K562 (cell line): Measurements from ENCODE around the gene VAC14. TPM values are rescaled to one million over a fixed set of nuclear protein-coding genes. Genes with fewer than 3 reads are reported as not detected.

Experiments
- CHD4 ChIP-seq: fragments of 200-600 bp; sonication (generic); IDR thresholded peaks from 3 replicates; pipeline ENCODE4 v1.6.1; 2012; ENCODE audit warnings: low read depth, mild to moderate bottlenecking, mixed read lengths, low read length, inconsistent platforms; ENCODE audit not compliant: insufficient read depth, insufficient replicate concordance, poor library complexity, severe bottlenecking
- CUX1 ChIP-seq: fragments of 200-800 bp; sonication (Bioruptor generic); IDR thresholded peaks from 2 replicates; pipeline ENCODE4 v1.6.1; 2016; ENCODE audit warnings: missing genetic modification characterization, missing compliant biosample characterization
- DMBX1 ChIP-seq: fragments of 250-450 bp; sonication (Bioruptor Pico); IDR thresholded peaks from 2 replicates; pipeline ENCODE4 v1.8.0; 2022; ENCODE audit warnings: inconsistent platforms, mild to moderate bottlenecking, moderate library complexity, borderline replicate concordance
- FOS ChIP-seq: IDR thresholded peaks from 3 replicates; pipeline ENCODE4 v1.6.1; 2011; ENCODE audit not compliant: insufficient read length; ENCODE audit errors: extremely low read depth
- FOXA1 ChIP-seq: fragments of 450-650 bp; IDR thresholded peaks from 2 replicates; pipeline ENCODE4 v1.6.1; 2016; ENCODE audit warnings: mild to moderate bottlenecking, borderline replicate concordance
- KLF6 ChIP-seq: fragments of 250-450 bp; sonication (Bioruptor Pico); IDR thresholded peaks from 2 replicates; pipeline ENCODE4 v1.4.0; 2020; ENCODE audit warnings: mild to moderate bottlenecking, moderate library complexity, borderline replicate concordance
- POLR2G ChIP-seq: fragments of 200-400 bp; formaldehyde crosslinking; IDR thresholded peaks from 2 replicates; pipeline ENCODE4 v1.6.1; 2017; ENCODE audit warnings: low read depth, mild to moderate bottlenecking, antibody characterized with exemption, low read length, moderate library complexity
- THAP7 ChIP-seq: fragments of 250-450 bp; sonication (Bioruptor Pico); IDR thresholded peaks from 2 replicates; pipeline ENCODE4 v1.5.0; 2021
- ZBTB11 ChIP-seq, 3 experiments: fragments of 200-800 bp in 1 of 3; fragments of 250-450 bp in 1 of 3; fragments of 450-650 bp in 1 of 3; sonication (Bioruptor Pico) in 1 of 3; sonication (Bioruptor generic) in 1 of 3; formaldehyde crosslinking in 1 of 3; IDR thresholded peaks; 2 replicates each; pipeline versions ENCODE4 v1.6.1 to v1.8.0; 2016 to 2022; ENCODE audit warnings: mild to moderate bottlenecking in 2 of 3, missing genetic modification characterization in 2 of 3, missing compliant biosample characterization in 1 of 3, moderate library complexity in 1 of 3
- ZNF589 ChIP-seq: fragments of 200-800 bp; sonication (Bioruptor generic); IDR thresholded peaks from 2 replicates; pipeline ENCODE4 v1.6.1; 2016; ENCODE audit warnings: low read depth, missing genetic modification characterization, missing compliant biosample characterization
- polyA plus RNA-seq, 8 experiments: library from polyadenylated mRNA; depleted of rRNA in 4 of 8; stranded (reverse) in 5 of 8; unstranded in 3 of 8; fragments of >200 nt; fragmentation: Nextera tagmentation in 2 of 8; fragmentation: Illumina TruSeq in 1 of 8; extraction: Ambion mirVana in 2 of 8; extraction: Trizol in 1 of 8; gene quantifications; 2 replicates each; pipeline versions ENCODE4 v1.2.1 to v1.2.3, GENCODE V29; 2011 to 2014; ENCODE audit warnings: inconsistent platforms in 1 of 8, missing spikeins in 1 of 8
- total RNA-seq, 7 experiments: library from RNA; depleted of rRNA in 6 of 7; stranded (reverse); fragments of >200 nt in 6 of 7; fragmentation: Illumina TruSeq in 2 of 7; extraction: Trizol in 2 of 7; gene quantifications; 2 replicates each; pipeline versions ENCODE4 v1.2.1 to v1.2.3, GENCODE V29; 2011 to 2021; ENCODE audit warnings: low replicate concordance in 1 of 7

The VAC14 gene
- total and polyA plus RNA-seq, 9 of the 15 experiments (the other 6 are each of a cell fraction or from before 2014, with no cell fraction given), result 1.3 to 41.6 (median 26.6) TPM

DNA sequence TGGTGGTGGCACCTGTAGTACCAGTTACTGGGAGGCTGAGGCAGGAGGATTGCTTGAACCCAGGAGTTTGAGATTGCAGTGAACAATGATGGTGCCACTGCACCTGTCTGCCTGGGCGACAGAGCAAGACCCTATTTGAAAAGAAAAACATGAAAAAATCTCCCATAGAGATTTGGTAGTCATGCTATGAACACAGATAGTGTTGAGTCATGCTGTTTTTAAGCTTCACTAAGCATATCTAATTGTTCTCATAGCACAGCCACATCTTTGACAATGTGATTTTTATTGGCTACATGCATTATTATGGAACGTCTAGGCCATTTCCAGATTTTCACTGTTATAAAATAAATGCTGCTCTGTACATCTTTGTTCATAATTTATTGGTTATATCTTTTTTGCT is 148.6 kb downstream of the VAC14 start (continued):
- TF ChIP-seq ZBTB11 (CRISPR knock-in tag; IDR thresholded peaks at IDR 0.05) (no peak), THAP7 (no peak), FOS (no peak), DMBX1 (no peak), CHD4 (no peak), KLF6 (CRISPR knock-in tag) (no peak), ZNF589 (no peak), POLR2G (no peak), CUX1 (CRISPR knock-in tag) (no peak), FOXA1 (no peak)
